Measurements from ENCODE around the gene CWC25. TPM values are rescaled to one million over a fixed set of nuclear protein-coding genes. Genes with fewer than 3 reads are reported as not detected.
A peak's percentile ranks its signal among the peaks of the same experiment; 100 is the strongest.

The CWC25 gene
- total and polyA plus RNA-seq, 2 of the 13 experiments (the other 11 are each of a cell fraction or from before 2014, with no cell fraction given): 15.6 to 22.7 TPM

DNA sequence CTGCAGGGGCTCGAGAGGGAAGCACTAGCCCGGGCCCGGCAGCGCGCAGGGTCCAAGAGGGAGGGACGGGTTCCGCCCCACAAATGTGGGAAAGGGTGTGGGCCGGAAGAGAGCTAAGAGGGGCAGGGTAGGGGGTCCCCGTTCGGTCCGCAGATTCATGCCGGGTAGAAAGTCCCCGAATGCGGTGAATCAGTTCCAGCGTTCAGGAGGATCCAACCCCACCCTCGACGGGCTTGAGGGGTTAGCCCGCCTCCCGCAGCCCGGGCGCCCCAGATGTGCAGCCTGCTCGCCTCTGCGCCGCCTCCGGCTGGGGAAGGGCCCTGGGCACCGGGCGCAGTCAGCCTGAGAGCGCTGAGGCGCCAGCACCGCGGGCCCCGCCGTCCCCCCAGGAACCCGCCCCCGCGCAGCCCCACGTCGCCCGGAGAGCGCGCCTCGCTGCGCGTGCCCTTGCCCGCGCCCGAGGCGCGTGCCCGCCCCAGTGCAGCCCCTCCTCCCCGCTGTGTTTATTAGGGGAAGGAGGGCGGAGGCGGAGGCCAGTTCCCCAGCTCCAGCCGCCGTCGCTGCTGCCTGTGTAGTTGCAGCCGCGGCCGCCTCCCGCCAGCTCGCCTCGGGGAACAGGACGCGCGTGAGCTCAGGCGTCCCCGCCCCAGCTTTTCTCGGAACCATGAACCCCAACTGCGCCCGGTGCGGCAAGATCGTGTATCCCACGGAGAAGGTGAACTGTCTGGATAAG, 44.6 kb upstream of the CWC25 start, which contains the start of gene LASP1 (continued):
- 0 out of 2 replicates have a peak, but pooled peaks have one; percentile 40 for TF ChIP-seq RERE (CRISPR knock-in tag; IDR thresholded peaks at IDR 0.05; ENCODE audit: low read depth)
- peak; percentile 41 for TF ChIP-seq ZNF350 (CRISPR knock-in tag; IDR thresholded peaks at IDR 0.05; ENCODE audit: borderline replicate concordance, low read depth)
- peak; percentile 85 for TF ChIP-seq HOXD1 (CRISPR knock-in tag; IDR thresholded peaks at IDR 0.05)
- peak in 1 of 2 experiments; percentile 59; a peak in 1 of 4 replicates for TF ChIP-seq REST (IDR thresholded peaks at IDR 0.05; ENCODE audit: borderline replicate concordance in 1 of 2, low read depth in 1 of 2, low read length in 2 of 2)
- TF ChIP-seq FOXP1 (IDR thresholded peaks at IDR 0.05): no peak
- TF ChIP-seq FOXP1 (CRISPR knock-in tag; IDR thresholded peaks at IDR 0.05): peak; percentile 32; the same call in 1 of the 2 replicates
- no peak for TF ChIP-seq HNRNPL (IDR thresholded peaks at IDR 0.05; ENCODE audit: low read depth, low read length)
- no peak; the same call in 1 of the 2 replicates for TF ChIP-seq ZNF589 (CRISPR knock-in tag; conservative IDR thresholded peaks at IDR 0.05)
- TF ChIP-seq, protein P1, sequence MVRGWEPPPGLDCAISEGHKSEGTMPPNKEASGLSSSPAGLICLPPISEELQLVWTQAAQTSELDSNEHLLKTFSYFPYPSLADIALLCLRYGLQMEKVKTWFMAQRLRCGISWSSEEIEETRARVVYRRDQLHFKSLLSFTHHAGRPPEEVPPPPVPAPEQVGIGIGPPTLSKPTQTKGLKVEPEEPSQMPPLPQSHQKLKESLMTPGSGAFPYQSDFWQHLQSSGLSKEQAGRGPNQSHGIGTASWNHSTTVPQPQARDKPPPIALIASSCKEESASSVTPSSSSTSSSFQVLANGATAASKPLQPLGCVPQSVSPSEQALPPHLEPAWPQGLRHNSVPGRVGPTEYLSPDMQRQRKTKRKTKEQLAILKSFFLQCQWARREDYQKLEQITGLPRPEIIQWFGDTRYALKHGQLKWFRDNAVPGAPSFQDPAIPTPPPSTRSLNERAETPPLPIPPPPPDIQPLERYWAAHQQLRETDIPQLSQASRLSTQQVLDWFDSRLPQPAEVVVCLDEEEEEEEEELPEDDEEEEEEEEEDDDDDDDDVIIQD (CRISPR knock-in tag; IDR thresholded peaks at IDR 0.05; ENCODE audit: low read depth): peak; percentile 2; the same call in 1 of the 2 replicates
- no peak for TF ChIP-seq SCMH1 (CRISPR knock-in tag; IDR thresholded peaks at IDR 0.05; ENCODE audit: borderline replicate concordance)
- TF ChIP-seq KAT2B (IDR thresholded peaks at IDR 0.05; ENCODE audit: borderline replicate concordance, low read depth, low read length): no peak
- no peak for TF ChIP-seq CHD2 (IDR thresholded peaks at IDR 0.05; ENCODE audit: low read depth, low read length)
- peak; percentile 82; the same call in 1 of the 2 replicates for TF ChIP-seq MEIS2 (CRISPR knock-in tag; IDR thresholded peaks at IDR 0.05)
- no peak for TF ChIP-seq CBX5 (CRISPR knock-in tag; IDR thresholded peaks at IDR 0.05; ENCODE audit: borderline replicate concordance)
- TF ChIP-seq ZNF839 (CRISPR knock-in tag; IDR thresholded peaks at IDR 0.05; ENCODE audit: borderline replicate concordance): no peak
- TF ChIP-seq KMT2B (CRISPR knock-in tag; IDR thresholded peaks at IDR 0.05): peak; percentile 69
- 0 out of 2 replicates have a peak, but pooled peaks have one; percentile 32 for TF ChIP-seq ZBTB20 (CRISPR knock-in tag; IDR thresholded peaks at IDR 0.05; ENCODE audit: borderline replicate concordance, low read depth)
- no peak for TF ChIP-seq CEBPB (IDR thresholded peaks at IDR 0.05; ENCODE audit: borderline replicate concordance, low read depth, low read length)
- no peak for TF ChIP-seq ZKSCAN5 (CRISPR knock-in tag; IDR thresholded peaks at IDR 0.05)
- TF ChIP-seq CEBPG (CRISPR knock-in tag; IDR thresholded peaks at IDR 0.05): no peak

Data from HepG2 (cell line).